ENCODE data around the gene SLC39A9. TPM values are rescaled to one million over a fixed set of nuclear protein-coding genes. Genes with fewer than 3 reads are reported as not detected.

The SLC39A9 gene
- total and polyA plus RNA-seq, 2 of the 4 experiments (the other 2 are of a cell fraction), result 41.4 to 168 TPM

DNA sequence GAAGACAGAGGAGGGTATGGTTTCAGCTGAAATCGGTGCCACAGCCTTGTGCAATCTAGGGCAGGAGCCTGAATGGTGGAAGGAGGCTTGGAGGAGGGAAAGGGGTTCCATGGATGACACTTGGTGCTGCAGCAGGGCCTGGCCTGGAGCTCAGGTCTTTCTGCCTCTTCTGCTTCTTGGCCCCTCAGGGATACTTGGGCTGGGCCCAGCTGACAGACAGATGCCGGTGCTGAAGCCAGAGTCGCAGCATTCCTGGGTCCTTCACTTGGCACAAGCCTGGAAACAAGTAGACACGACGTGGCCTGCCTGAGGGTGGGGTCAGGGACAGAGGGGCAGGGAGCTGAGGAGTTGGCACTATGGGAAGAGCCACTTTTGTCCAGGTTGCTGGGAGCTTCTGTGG lies 81.6 kb downstream of the SLC39A9 start:
- in situ Hi-C loops (cut with MboI; ENCODE audit: low sequenced_read_pairs) (no loop called here), intact Hi-C loops (cut with micrococcal nuclease) (no loop called here), dilution Hi-C loops (cut with HindIII; ENCODE audit: low sequenced_read_pairs, unreplicated experiment) (no loop called here)
- Histone ChIP-seq H3K4me3 (ENCODE audit: insufficient read depth, low read depth, low read length) (no peak overlapping the region), H3K79me1 (ENCODE audit: low read depth in 1 of 2, low read length in 2 of 2) (no peaks in the 10 kb centered on the region), H3K36me3 (ENCODE audit: control insufficient read depth, insufficient read depth, low read length) (no peaks in the 10 kb centered on the region), H3K4ac (ENCODE audit: low read depth, low read length) (no peak overlapping the region), H2AK5ac (ENCODE audit: low read depth, low read length) (no peak overlapping the region), H3K14ac (replicated peaks; ENCODE audit: low read depth, low read length) (no peak overlapping the region), H2BK5ac (ENCODE audit: low read depth, low read length, poor library complexity, severe bottlenecking) (no peak overlapping the region), H4K8ac (ENCODE audit: low read depth in 2 of 2, low read length in 2 of 2) (no peak overlapping the region), H3K4me1 (ENCODE audit: control insufficient read depth, insufficient read depth, low read length) (peaks cover 3% of the 10 kb centered on the region; the same call in 1 of the 2 replicates), H3K4me2 (ENCODE audit: low read depth, low read length) (no peak overlapping the region), H4K91ac (ENCODE audit: insufficient read depth, low read depth, low read length) (no peak overlapping the region), H3K9me1 (ENCODE audit: insufficient read depth, low read length) (no peaks in the 10 kb centered on the region), H2AK9ac (replicated peaks; ENCODE audit: low read depth, low read length, poor library complexity) (no peak overlapping the region), H2BK15ac (ENCODE audit: low read depth, low read length) (no peak overlapping the region), H3K27me3 (ENCODE audit: control insufficient read depth, insufficient read depth, low read length) (peaks cover 53% of the 10 kb centered on the region), H2AFZ (replicated peaks; ENCODE audit: low read length, poor library complexity) (peak overlapping the region; percentile 14), H4K20me1 (ENCODE audit: insufficient read depth, low read length) (peaks cover 2% of the 10 kb centered on the region; the same call in 1 of the 2 replicates), H2BK120ac (ENCODE audit: low read depth, low read length) (no peak overlapping the region), H2BK20ac (ENCODE audit: low read depth, low read length) (no peak overlapping the region), H3K18ac (ENCODE audit: low read depth, low read length) (no peak overlapping the region), H3K56ac (ENCODE audit: extremely low read depth, insufficient read depth, low read length) (no peak overlapping the region), H3K27ac (ENCODE audit: insufficient read depth, low read length) (no peak overlapping the region), H4K5ac (ENCODE audit: low read depth, low read length) (no peak overlapping the region), H3K9me3 (ENCODE audit: control insufficient read depth, insufficient read depth, low read length) (peaks cover 2% of the 10 kb centered on the region; the same call in 1 of the 2 replicates), H3K9ac (ENCODE audit: low read depth, low read length) (no peak overlapping the region), H3K23ac (ENCODE audit: low read depth, low read length) (no peak overlapping the region)
- WGBS, 2 experiments (ENCODE audit: extremely low coverage in 2 of 2, insufficient read length in 1 of 2), result no CpG with 5 or more reads among the region's 5 CpGs
- BruUV-seq (replicated peaks), result no TSS peak
- DNase-seq, result no peak
- CTCF ChIA-PET, result no interaction called here
- no peak for TF ChIP-seq ELK1 (IDR thresholded peaks at IDR 0.05; ENCODE audit: borderline replicate concordance, low read depth, low read length)
- no peak for TF ChIP-seq MAFK (IDR thresholded peaks at IDR 0.05; ENCODE audit: low read depth, low read length)
- TF ChIP-seq, protein P1, sequence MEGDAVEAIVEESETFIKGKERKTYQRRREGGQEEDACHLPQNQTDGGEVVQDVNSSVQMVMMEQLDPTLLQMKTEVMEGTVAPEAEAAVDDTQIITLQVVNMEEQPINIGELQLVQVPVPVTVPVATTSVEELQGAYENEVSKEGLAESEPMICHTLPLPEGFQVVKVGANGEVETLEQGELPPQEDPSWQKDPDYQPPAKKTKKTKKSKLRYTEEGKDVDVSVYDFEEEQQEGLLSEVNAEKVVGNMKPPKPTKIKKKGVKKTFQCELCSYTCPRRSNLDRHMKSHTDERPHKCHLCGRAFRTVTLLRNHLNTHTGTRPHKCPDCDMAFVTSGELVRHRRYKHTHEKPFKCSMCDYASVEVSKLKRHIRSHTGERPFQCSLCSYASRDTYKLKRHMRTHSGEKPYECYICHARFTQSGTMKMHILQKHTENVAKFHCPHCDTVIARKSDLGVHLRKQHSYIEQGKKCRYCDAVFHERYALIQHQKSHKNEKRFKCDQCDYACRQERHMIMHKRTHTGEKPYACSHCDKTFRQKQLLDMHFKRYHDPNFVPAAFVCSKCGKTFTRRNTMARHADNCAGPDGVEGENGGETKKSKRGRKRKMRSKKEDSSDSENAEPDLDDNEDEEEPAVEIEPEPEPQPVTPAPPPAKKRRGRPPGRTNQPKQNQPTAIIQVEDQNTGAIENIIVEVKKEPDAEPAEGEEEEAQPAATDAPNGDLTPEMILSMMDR (conservative IDR thresholded peaks at IDR 0.05; ENCODE audit: low read depth, low read length), result no peak
- no peak for TF ChIP-seq RAD21 (IDR thresholded peaks at IDR 0.05; ENCODE audit: low read length)
- no peak for TF ChIP-seq CEBPB (IDR thresholded peaks at IDR 0.05; ENCODE audit: low read depth, low read length)
- TF ChIP-seq MXI1 (IDR thresholded peaks at IDR 0.05; ENCODE audit: borderline replicate concordance, low read depth, low read length), result no peak
- TF ChIP-seq SMC3 (IDR thresholded peaks at IDR 0.05; ENCODE audit: low read depth, low read length), result no peak
- TF ChIP-seq MAZ (IDR thresholded peaks at IDR 0.05; ENCODE audit: borderline replicate concordance, low read depth, low read length), result no peak
- TF ChIP-seq RCOR1 (IDR thresholded peaks at IDR 0.05; ENCODE audit: insufficient replicate concordance, low read length), result no peak
- no peak for TF ChIP-seq POLR2A (IDR thresholded peaks at IDR 0.05; ENCODE audit: low read depth, low read length)
- no peak for TF ChIP-seq USF2 (IDR thresholded peaks at IDR 0.05; ENCODE audit: low read depth, low read length)
- TF ChIP-seq FOS (IDR thresholded peaks at IDR 0.05; ENCODE audit: low read depth, low read length), result no peak
- no peak for TF ChIP-seq CHD1 (IDR thresholded peaks at IDR 0.05; ENCODE audit: low read depth, low read length)
- TF ChIP-seq NFE2L2 (IDR thresholded peaks at IDR 0.05; ENCODE audit: low read depth, low read length), result no peak
- no peak for TF ChIP-seq RFX5 (IDR thresholded peaks at IDR 0.05; ENCODE audit: low read depth, low read length)
- POLR2A ChIA-PET (ENCODE audit: unreplicated experiment), result no interaction called here
- no peak for ATAC-seq (ENCODE audit: low read depth)
